ENCODE measurements around the gene DHRS2.

- no peak for TF ChIP-seq CTCF (IDR thresholded peaks at IDR 0.05 in 4 of 5, conservative IDR thresholded peaks at IDR 0.05 in 1 of 5)
- no peak for TF ChIP-seq POLR2A (IDR thresholded peaks at IDR 0.05)
Measured at GRCh38 chr14:23630687-23631086, 5.5 kb upstream of the DHRS2 start.

Data from gastrocnemius medialis (tissue), 4 donors.